ENCODE measurements around the gene P3H4.

GRCh38 chr17:41785091-41785858, 26.5 kb downstream of the P3H4 start:
- TF ChIP-seq CTCF (IDR thresholded peaks at IDR 0.05) (no peak), POLR2AphosphoS5 (IDR thresholded peaks at IDR 0.05) (no peak), POLR2A (IDR thresholded peaks at IDR 0.05; ENCODE audit: low read depth) (no peak)

Measured in esophagus muscularis mucosa (tissue), 3 donors.